OCI-LY3 (cell line): ENCODE data around the gene ODC1.
A peak's percentile ranks its signal among the peaks of the same experiment; 100 is the strongest.

ENCODE experiments used
- H2AFZ ChIP-seq: fragments of 200-600, 300-600 bp; shearing (Covaris generic); 2 replicates; pipeline ENCODE4 v1.6.0; 2014; ENCODE audit warnings: antibody characterized with exemption, low read depth, low read length
- H3K27ac ChIP-seq: fragments of 200-600, 300-600 bp; sonication (generic); 2 replicates; pipeline ENCODE4 v1.5.1; 2014; ENCODE audit warnings: mild to moderate bottlenecking, low read length, moderate library complexity, mixed read lengths
- H3K27me3 ChIP-seq: fragments of 200-600, 300-600 bp; sonication (generic); 2 replicates; pipeline ENCODE4 v1.6.1; 2014; ENCODE audit warnings: low read depth, low read length, mixed read lengths
- H3K36me3 ChIP-seq: fragments of 200-600, 300-600 bp; sonication (generic); replicated peaks from 2 replicates; pipeline ENCODE3; 2014; ENCODE audit warnings: low read depth, low read length, mixed read lengths
- H3K4me1 ChIP-seq: fragments of 300-600, 200-600 bp; sonication (generic); 2 replicates; pipeline ENCODE4 v1.6.1; 2014; ENCODE audit warnings: low read length, mixed read lengths
- H3K4me2 ChIP-seq: fragments of 200-600, 300-600 bp; sonication (generic); 2 replicates; pipeline ENCODE4 v1.6.1; 2014; ENCODE audit warnings: low read length, mixed read lengths
- H3K4me3 ChIP-seq: fragments of 300-600, 200-600 bp; sonication (generic); 2 replicates; pipeline ENCODE4 v1.5.1; 2014; ENCODE audit warnings: antibody characterized with exemption, mild to moderate bottlenecking, low read length, moderate library complexity
- H3K79me2 ChIP-seq: fragments of 300-600, 200-600 bp; shearing (Covaris generic); 2 replicates; pipeline ENCODE4 v1.6.1; 2014; ENCODE audit warnings: mild to moderate bottlenecking, low read length, mixed read lengths
- H3K9ac ChIP-seq: fragments of 300-600, 200-600 bp; shearing (Covaris generic); 2 replicates; pipeline ENCODE4 v1.6.0; 2014; ENCODE audit warnings: mild to moderate bottlenecking, low read length, moderate library complexity
- H3K9me3 ChIP-seq: fragments of 200-600, 300-600 bp; shearing (Covaris generic); 2 replicates; pipeline ENCODE4 v1.6.1; 2014; ENCODE audit warnings: low read length, mixed read lengths; ENCODE audit not compliant: insufficient read depth
- H4K20me1 ChIP-seq: fragments of 200-600, 300-600 bp; sonication (generic); 2 replicates; pipeline ENCODE4 v1.6.1; 2016; ENCODE audit warnings: low read length, mixed read lengths; ENCODE audit not compliant: insufficient read depth
- EZH2phosphoT487 ChIP-seq: fragments of 200-600 bp; shearing (Covaris generic); IDR thresholded peaks from 2 replicates; pipeline ENCODE4 v1.6.1; 2018; ENCODE audit warnings: antibody characterized with exemption, mixed run types, low read depth
- TF ChIP-seq, protein P1 (sequence below): fragments of 200-600, 300-600 bp; sonication (generic); IDR thresholded peaks from 2 replicates; pipeline ENCODE4 v1.5.1; 2014; ENCODE audit warnings: antibody characterized with exemption, low read length, low read depth

The ODC1 gene

GRCh38 chr2:10475221-10475722, 27.1 kb upstream of the ODC1 start:
- Histone ChIP-seq H3K4me2 (no peak overlapping the region), H3K4me3 (no peak overlapping the region), H3K27ac (no peak overlapping the region), H4K20me1 (no peaks in the 10 kb centered on the region), H3K36me3 (no peaks in the 10 kb centered on the region), H3K9me3 (no peaks in the 10 kb centered on the region), H2AFZ (no peak overlapping the region), H3K79me2 (no peaks in the 10 kb centered on the region), H3K9ac (no peak overlapping the region), H3K4me1 (peaks cover 8% of the 10 kb centered on the region; the same call in 1 of the 2 replicates), H3K27me3 (peaks cover 4% of the 10 kb centered on the region; the same call in 1 of the 2 replicates)
- TF ChIP-seq, protein P1, sequence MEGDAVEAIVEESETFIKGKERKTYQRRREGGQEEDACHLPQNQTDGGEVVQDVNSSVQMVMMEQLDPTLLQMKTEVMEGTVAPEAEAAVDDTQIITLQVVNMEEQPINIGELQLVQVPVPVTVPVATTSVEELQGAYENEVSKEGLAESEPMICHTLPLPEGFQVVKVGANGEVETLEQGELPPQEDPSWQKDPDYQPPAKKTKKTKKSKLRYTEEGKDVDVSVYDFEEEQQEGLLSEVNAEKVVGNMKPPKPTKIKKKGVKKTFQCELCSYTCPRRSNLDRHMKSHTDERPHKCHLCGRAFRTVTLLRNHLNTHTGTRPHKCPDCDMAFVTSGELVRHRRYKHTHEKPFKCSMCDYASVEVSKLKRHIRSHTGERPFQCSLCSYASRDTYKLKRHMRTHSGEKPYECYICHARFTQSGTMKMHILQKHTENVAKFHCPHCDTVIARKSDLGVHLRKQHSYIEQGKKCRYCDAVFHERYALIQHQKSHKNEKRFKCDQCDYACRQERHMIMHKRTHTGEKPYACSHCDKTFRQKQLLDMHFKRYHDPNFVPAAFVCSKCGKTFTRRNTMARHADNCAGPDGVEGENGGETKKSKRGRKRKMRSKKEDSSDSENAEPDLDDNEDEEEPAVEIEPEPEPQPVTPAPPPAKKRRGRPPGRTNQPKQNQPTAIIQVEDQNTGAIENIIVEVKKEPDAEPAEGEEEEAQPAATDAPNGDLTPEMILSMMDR, result no peak
- TF ChIP-seq EZH2phosphoT487, result no peak

- Histone ChIP-seq H3K27me3 (no peaks in the 10 kb centered on the region), H3K4me1 (peaks cover 8% of the 10 kb centered on the region; the same call in 1 of the 2 replicates), H3K36me3 (no peaks in the 10 kb centered on the region), H2AFZ (no peak overlapping the region), H3K9ac (no peak overlapping the region), H3K27ac (no peak overlapping the region), H3K79me2 (no peaks in the 10 kb centered on the region), H3K4me2 (no peak overlapping the region), H3K4me3 (no peak overlapping the region), H4K20me1 (no peaks in the 10 kb centered on the region), H3K9me3 (no peaks in the 10 kb centered on the region)
- TF ChIP-seq, protein P1, result no peak
- TF ChIP-seq EZH2phosphoT487, result no peak
Measured at GRCh38 chr2:10473121-10473756, 25.1 kb upstream of the ODC1 start.

- H3K79me2 ChIP-seq, result no peaks in the 10 kb centered on the region
- no peak overlapping the region for H3K4me2 ChIP-seq
- no peaks in the 10 kb centered on the region; the same call in 1 of the 2 replicates for H3K27me3 ChIP-seq
- H3K4me1 ChIP-seq, result peaks cover 8% of the 10 kb centered on the region; the same call in 1 of the 2 replicates
- no peak for TF ChIP-seq EZH2phosphoT487
- TF ChIP-seq, protein P1, result no peak
- no peaks in the 10 kb centered on the region for H3K36me3 ChIP-seq
- H3K9me3 ChIP-seq, result no peaks in the 10 kb centered on the region
- H4K20me1 ChIP-seq, result no peaks in the 10 kb centered on the region
- no peak overlapping the region for H2AFZ ChIP-seq
- H3K27ac ChIP-seq, result no peak overlapping the region
- H3K4me3 ChIP-seq, result no peak overlapping the region
- no peak overlapping the region for H3K9ac ChIP-seq
Measured at GRCh38 chr2:10471955-10472354, 23.8 kb upstream of the ODC1 start.

DNA sequence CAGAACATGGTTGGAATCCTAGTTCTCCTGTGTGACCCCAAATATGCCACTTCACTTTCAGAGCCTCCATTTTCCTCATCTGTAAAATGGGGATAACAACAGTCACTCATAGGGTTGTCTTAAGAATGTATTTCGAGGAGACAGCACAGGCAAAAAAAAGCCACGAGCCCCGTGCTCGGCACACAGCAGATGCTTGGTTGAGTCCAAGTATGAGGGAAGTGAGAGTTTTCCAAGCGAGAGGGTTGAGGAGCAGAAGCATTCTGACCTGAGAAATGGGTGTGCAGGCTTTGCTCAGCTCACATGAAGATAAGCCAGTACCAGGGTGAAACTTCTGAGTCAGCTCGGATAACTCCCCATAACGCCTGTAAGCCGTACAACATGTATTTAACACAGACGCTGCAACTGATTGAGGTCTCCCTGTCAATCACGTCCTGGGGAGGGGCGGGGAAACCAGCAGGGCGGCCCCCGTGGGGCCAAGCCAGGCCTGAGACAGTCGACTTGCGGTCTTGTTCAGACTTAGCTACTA, 23.0 kb upstream of the ODC1 start:
- no peak overlapping the region for H3K27ac ChIP-seq
- peaks cover 4% of the 10 kb centered on the region; the same call in 1 of the 2 replicates for H3K27me3 ChIP-seq
- no peak overlapping the region for H3K4me3 ChIP-seq
- no peak for TF ChIP-seq EZH2phosphoT487
- TF ChIP-seq, protein P1, result no peak
- H3K9ac ChIP-seq, result no peak overlapping the region
- no peaks in the 10 kb centered on the region for H4K20me1 ChIP-seq
- no peaks in the 10 kb centered on the region for H3K9me3 ChIP-seq
- no peak overlapping the region for H2AFZ ChIP-seq
- peak overlapping the region; percentile 10 for H3K4me2 ChIP-seq
- no peaks in the 10 kb centered on the region for H3K36me3 ChIP-seq
- no peaks in the 10 kb centered on the region for H3K79me2 ChIP-seq
- peaks cover 8% of the 10 kb centered on the region; the same call in 1 of the 2 replicates for H3K4me1 ChIP-seq
